NT2/D1 (cell line): ENCODE measurements around the gene ST6GALNAC3.

Source experiments
- SUZ12 ChIP-seq: IDR thresholded peaks from 2 replicates; pipeline ENCODE4 v1.6.1; 2011; ENCODE audit not compliant: insufficient read length, insufficient read depth; ENCODE audit errors: extremely low read depth
- YY1 ChIP-seq: IDR thresholded peaks from 2 replicates; pipeline ENCODE4 v1.6.1; 2011; ENCODE audit not compliant: insufficient read length, insufficient read depth
- ZNF274 ChIP-seq: IDR thresholded peaks from 2 replicates; pipeline ENCODE4 v1.6.1; 2011; ENCODE audit warnings: mild to moderate bottlenecking, low read depth, low read length

- TF ChIP-seq SUZ12 (no peak), YY1 (no peak), ZNF274 (no peak)
These were observed 159.5 kb downstream of the ST6GALNAC3 start for GRCh38 chr1:76234061-76234460.
